ENCODE data around the gene FGD4.

DNA sequence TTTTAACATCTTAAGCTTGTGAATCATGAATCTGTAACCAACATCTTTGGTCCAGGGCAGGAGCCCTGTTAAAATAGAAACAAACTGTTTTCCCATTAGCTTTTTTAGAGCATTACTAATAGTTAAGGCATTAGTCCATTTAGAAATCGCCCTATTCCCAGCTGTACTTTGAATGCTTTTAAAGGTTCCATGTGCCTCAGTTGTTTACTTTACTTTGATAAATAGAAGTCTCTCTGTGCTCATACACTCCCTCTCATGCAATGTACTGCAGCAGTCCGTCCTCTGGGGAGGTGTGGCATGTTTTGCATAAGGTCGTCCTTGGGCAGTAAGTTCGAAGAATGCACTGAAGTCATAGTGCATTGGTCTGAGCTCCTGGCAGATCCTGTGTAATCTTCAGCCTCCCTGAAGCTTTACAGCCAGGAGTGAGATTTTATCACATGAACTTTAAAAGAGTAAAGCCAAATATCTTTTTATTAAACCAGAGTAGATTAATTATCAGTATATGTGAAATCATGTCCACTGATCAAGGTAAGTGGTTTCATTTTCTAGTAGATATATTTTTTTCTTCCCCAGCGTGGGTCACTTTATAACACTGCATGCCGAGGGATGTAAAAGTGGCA, 134.7 kb downstream of the FGD4 start:
- TF ChIP-seq POLR2A (IDR thresholded peaks at IDR 0.05; ENCODE audit: low read depth): no peak
- TF ChIP-seq, protein P1, sequence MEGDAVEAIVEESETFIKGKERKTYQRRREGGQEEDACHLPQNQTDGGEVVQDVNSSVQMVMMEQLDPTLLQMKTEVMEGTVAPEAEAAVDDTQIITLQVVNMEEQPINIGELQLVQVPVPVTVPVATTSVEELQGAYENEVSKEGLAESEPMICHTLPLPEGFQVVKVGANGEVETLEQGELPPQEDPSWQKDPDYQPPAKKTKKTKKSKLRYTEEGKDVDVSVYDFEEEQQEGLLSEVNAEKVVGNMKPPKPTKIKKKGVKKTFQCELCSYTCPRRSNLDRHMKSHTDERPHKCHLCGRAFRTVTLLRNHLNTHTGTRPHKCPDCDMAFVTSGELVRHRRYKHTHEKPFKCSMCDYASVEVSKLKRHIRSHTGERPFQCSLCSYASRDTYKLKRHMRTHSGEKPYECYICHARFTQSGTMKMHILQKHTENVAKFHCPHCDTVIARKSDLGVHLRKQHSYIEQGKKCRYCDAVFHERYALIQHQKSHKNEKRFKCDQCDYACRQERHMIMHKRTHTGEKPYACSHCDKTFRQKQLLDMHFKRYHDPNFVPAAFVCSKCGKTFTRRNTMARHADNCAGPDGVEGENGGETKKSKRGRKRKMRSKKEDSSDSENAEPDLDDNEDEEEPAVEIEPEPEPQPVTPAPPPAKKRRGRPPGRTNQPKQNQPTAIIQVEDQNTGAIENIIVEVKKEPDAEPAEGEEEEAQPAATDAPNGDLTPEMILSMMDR (IDR thresholded peaks at IDR 0.05): no peak
- TF ChIP-seq EP300 (IDR thresholded peaks at IDR 0.05): no peak
- peak; percentile 69 to 88 for TF ChIP-seq POLR2AphosphoS5 (IDR thresholded peaks at IDR 0.05)
